ENCODE measurements around the gene IGFN1.

GRCh38 chr1:201156346-201156745 is 34.3 kb upstream of the IGFN1 start:
- TF ChIP-seq CTCF (IDR thresholded peaks at IDR 0.05; ENCODE audit: low read depth, low read length, poor library complexity, severe bottlenecking), result no peak
- no peak for TF ChIP-seq EZH2phosphoT487 (IDR thresholded peaks at IDR 0.05; ENCODE audit: borderline replicate concordance, low read length)
